CD4-positive, alpha-beta T cell treated with Interleukin-12 subunit alpha and Interleukin-12 subunit beta, for 1 hour (primary cell): ENCODE results near the gene EFCAB6.

ENCODE experiments used
- DNase-seq: peaks from one replicate; pipeline ENCODE4 v3.0.0-alpha.2; 2020

Gene EFCAB6

GRCh38 chr22:43744700-43745410 is 67.2 kb downstream of the EFCAB6 start:
- DNase-seq, result no peak

GRCh38 chr22:43743929-43744643 is 68.0 kb downstream of the EFCAB6 start:
- no peak for DNase-seq

GRCh38 chr22:43743131-43743530 is 69.0 kb downstream of the EFCAB6 start:
- DNase-seq, result no peak

- DNase-seq, result no peak
Observed at GRCh38 chr22:43742154-43742950, 69.8 kb downstream of the EFCAB6 start.

GRCh38 chr22:43740587-43741270 is 71.4 kb downstream of the EFCAB6 start:
- no peak for DNase-seq

GRCh38 chr22:43739851-43740379 is 72.2 kb downstream of the EFCAB6 start:
- DNase-seq, result no peak

- DNase-seq, result no peak
Observed at GRCh38 chr22:43737150-43737828, 74.8 kb downstream of the EFCAB6 start.

- no peak for DNase-seq
Observed at GRCh38 chr22:43736651-43737050, 75.5 kb downstream of the EFCAB6 start.

GRCh38 chr22:43734370-43735150 is 77.5 kb downstream of the EFCAB6 start:
- DNase-seq, result no peak

GRCh38 chr22:43733138-43733537 is 79.0 kb downstream of the EFCAB6 start:
- DNase-seq, result no peak

- no peak for DNase-seq
Observed at GRCh38 chr22:43731988-43732387, 80.1 kb downstream of the EFCAB6 start.

GRCh38 chr22:43726964-43727543 is 85.1 kb downstream of the EFCAB6 start:
- DNase-seq, result no peak

GRCh38 chr22:43726322-43726721 is 85.8 kb downstream of the EFCAB6 start:
- DNase-seq, result no peak

GRCh38 chr22:43723816-43724215 is 88.3 kb downstream of the EFCAB6 start:
- DNase-seq, result no peak

GRCh38 chr22:43722444-43722843 is 89.7 kb downstream of the EFCAB6 start:
- DNase-seq, result no peak

- DNase-seq, result no peak
Observed at GRCh38 chr22:43720716-43721115, 91.4 kb downstream of the EFCAB6 start.

- DNase-seq, result no peak
Observed at GRCh38 chr22:43714104-43714503, 98.0 kb downstream of the EFCAB6 start.

GRCh38 chr22:43711681-43712080 is 100.4 kb downstream of the EFCAB6 start:
- DNase-seq, result no peak

GRCh38 chr22:43707648-43708047 is 104.5 kb downstream of the EFCAB6 start:
- DNase-seq, result no peak

- no peak for DNase-seq
Observed at GRCh38 chr22:43706571-43707328, 105.4 kb downstream of the EFCAB6 start.
